K562 (cell line): Measurements from ENCODE around the gene MYADML2. TPM values are rescaled to one million over a fixed set of nuclear protein-coding genes. Genes with fewer than 3 reads are reported as not detected.

ENCODE experiments used
- ASH1L ChIP-seq: fragments of 450-650 bp; IDR thresholded peaks from 2 replicates; pipeline ENCODE4 v1.6.1; 2018; ENCODE audit warnings: borderline replicate concordance, mild to moderate bottlenecking, low read depth; ENCODE audit not compliant: partially characterized antibody
- CBX1 ChIP-seq: sonication (generic); IDR thresholded peaks from 2 replicates; pipeline ENCODE4 v1.6.1; 2016; ENCODE audit warnings: antibody characterized with exemption, low read depth, mild to moderate bottlenecking
- SMAD2 ChIP-seq: fragments of 150-350 bp; IDR thresholded peaks from 2 replicates; pipeline ENCODE4 v1.6.1; 2014; ENCODE audit warnings: low read depth, mild to moderate bottlenecking, low read length
- ZFP36 ChIP-seq: fragments of 150-350 bp; IDR thresholded peaks from 2 replicates; pipeline ENCODE4 v1.6.1; 2018; ENCODE audit warnings: low read length, low read depth; ENCODE audit not compliant: partially characterized antibody
- ZFX ChIP-seq: sonication (generic); formaldehyde crosslinking; IDR thresholded peaks from 2 replicates; pipeline ENCODE4 v1.8.0; 2022; ENCODE audit warnings: mild to moderate bottlenecking, missing genetic modification reagents, moderate library complexity
- ZNF12 ChIP-seq: sonication (generic); formaldehyde crosslinking; IDR thresholded peaks from 2 replicates; pipeline ENCODE4 v1.4.0; 2020; ENCODE audit warnings: mild to moderate bottlenecking, missing genetic modification reagents
- ZNF239 ChIP-seq: fragments of 250-450 bp; sonication (Bioruptor Pico); IDR thresholded peaks from 2 replicates; pipeline ENCODE4 v1.4.0; 2020; ENCODE audit warnings: mild to moderate bottlenecking
- ZNF347 ChIP-seq: fragments of 450-650 bp; formaldehyde crosslinking; IDR thresholded peaks from 2 replicates; pipeline ENCODE4 v1.4.0; 2020; ENCODE audit warnings: low read depth, mild to moderate bottlenecking, moderate library complexity
- ZNF561 ChIP-seq: fragments of 450-650 bp; formaldehyde crosslinking; conservative IDR thresholded peaks from 2 replicates; pipeline ENCODE4 v1.4.0; 2020; ENCODE audit warnings: mild to moderate bottlenecking, moderate library complexity
- polyA plus RNA-seq, 8 experiments: library from polyadenylated mRNA; depleted of rRNA in 4 of 8; stranded (reverse) in 5 of 8; unstranded in 3 of 8; fragments of >200 nt; fragmentation: Nextera tagmentation in 2 of 8; fragmentation: Illumina TruSeq in 1 of 8; extraction: Ambion mirVana in 2 of 8; extraction: Trizol in 1 of 8; gene quantifications; 2 replicates each; pipeline versions ENCODE4 v1.2.1 to v1.2.3, GENCODE V29; 2011 to 2014; ENCODE audit warnings: inconsistent platforms in 1 of 8, missing spikeins in 1 of 8
- total RNA-seq, 7 experiments: library from RNA; depleted of rRNA in 6 of 7; stranded (reverse); fragments of >200 nt in 6 of 7; fragmentation: Illumina TruSeq in 2 of 7; extraction: Trizol in 2 of 7; gene quantifications; 2 replicates each; pipeline versions ENCODE4 v1.2.1 to v1.2.3, GENCODE V29; 2011 to 2021; ENCODE audit warnings: low replicate concordance in 1 of 7
- TF ChIP-seq, protein P1 (sequence below): fragments of 450-650 bp; IDR thresholded peaks from 2 replicates; pipeline ENCODE4 v1.6.1; 2016; ENCODE audit warnings: borderline replicate concordance
- TF ChIP-seq, protein P2 (sequence below): sonication (generic); formaldehyde crosslinking; IDR thresholded peaks from 2 replicates; pipeline ENCODE4 v1.4.0; 2020; ENCODE audit warnings: mild to moderate bottlenecking, missing genetic modification reagents

The MYADML2 gene
- total and polyA plus RNA-seq, 9 of the 15 experiments (the other 6 are each of a cell fraction or from before 2014, with no cell fraction given) = not detected

DNA sequence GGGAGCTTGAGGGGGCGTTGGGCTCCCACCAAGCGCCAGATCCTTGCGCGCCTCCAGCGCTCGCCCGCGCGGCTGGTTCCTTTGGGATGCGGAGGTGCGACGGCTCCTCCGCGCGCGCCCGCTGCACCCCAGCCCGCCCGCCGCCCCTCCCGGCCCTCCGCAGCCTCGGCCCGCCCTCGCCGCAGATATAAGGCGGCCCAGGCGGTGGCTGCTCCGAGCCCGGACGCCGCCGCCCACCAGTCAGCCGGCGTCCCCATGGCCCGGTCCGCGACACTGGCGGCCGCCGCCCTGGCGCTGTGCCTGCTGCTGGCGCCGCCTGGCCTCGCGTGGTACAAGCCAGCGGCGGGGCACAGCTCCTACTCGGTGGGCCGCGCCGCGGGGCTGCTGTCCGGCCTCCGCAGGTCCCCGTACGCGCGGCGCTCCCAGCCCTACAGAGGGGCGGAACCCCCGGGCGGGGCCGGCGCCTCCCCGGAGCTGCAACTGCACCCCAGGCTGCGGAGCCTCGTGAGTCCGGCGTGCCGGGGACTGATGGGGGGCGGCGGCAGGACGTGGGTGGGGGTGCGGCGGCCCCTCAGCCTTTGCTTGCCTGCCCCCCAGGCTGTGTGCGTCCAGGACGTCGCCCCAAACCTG lies 44.9 kb downstream of the MYADML2 start, which contains the start of gene NPB (continued):
- TF ChIP-seq, protein P1, sequence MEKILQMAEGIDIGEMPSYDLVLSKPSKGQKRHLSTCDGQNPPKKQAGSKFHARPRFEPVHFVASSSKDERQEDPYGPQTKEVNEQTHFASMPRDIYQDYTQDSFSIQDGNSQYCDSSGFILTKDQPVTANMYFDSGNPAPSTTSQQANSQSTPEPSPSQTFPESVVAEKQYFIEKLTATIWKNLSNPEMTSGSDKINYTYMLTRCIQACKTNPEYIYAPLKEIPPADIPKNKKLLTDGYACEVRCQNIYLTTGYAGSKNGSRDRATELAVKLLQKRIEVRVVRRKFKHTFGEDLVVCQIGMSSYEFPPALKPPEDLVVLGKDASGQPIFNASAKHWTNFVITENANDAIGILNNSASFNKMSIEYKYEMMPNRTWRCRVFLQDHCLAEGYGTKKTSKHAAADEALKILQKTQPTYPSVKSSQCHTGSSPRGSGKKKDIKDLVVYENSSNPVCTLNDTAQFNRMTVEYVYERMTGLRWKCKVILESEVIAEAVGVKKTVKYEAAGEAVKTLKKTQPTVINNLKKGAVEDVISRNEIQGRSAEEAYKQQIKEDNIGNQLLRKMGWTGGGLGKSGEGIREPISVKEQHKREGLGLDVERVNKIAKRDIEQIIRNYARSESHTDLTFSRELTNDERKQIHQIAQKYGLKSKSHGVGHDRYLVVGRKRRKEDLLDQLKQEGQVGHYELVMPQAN = no peak
- no peak for TF ChIP-seq ZNF347 (CRISPR knock-in tag)
- no peak for TF ChIP-seq ZNF561 (CRISPR knock-in tag)
- TF ChIP-seq, protein P2, sequence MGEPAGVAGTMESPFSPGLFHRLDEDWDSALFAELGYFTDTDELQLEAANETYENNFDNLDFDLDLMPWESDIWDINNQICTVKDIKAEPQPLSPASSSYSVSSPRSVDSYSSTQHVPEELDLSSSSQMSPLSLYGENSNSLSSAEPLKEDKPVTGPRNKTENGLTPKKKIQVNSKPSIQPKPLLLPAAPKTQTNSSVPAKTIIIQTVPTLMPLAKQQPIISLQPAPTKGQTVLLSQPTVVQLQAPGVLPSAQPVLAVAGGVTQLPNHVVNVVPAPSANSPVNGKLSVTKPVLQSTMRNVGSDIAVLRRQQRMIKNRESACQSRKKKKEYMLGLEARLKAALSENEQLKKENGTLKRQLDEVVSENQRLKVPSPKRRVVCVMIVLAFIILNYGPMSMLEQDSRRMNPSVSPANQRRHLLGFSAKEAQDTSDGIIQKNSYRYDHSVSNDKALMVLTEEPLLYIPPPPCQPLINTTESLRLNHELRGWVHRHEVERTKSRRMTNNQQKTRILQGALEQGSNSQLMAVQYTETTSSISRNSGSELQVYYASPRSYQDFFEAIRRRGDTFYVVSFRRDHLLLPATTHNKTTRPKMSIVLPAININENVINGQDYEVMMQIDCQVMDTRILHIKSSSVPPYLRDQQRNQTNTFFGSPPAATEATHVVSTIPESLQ (CRISPR knock-in tag) = no peak
- peak; percentile 41; the same call in 1 of the 2 replicates for TF ChIP-seq CBX1
- no peak for TF ChIP-seq ZNF239 (CRISPR knock-in tag)
- no peak; the same call in 1 of the 2 replicates for TF ChIP-seq ZFX (CRISPR knock-in tag)
- TF ChIP-seq ASH1L = no peak
- no peak for TF ChIP-seq SMAD2
- no peak for TF ChIP-seq ZNF12 (CRISPR knock-in tag)
- TF ChIP-seq ZFP36 = no peak
- TF ChIP-seq, all 486 proteins: peak for 25
